Fibroblast of lung (primary cell): ENCODE data around the gene DPP10. TPM values are rescaled to one million over a fixed set of nuclear protein-coding genes. Genes with fewer than 3 reads are reported as not detected.

Source experiments
- DNase-seq, 2 donors: peaks; one replicate each; pipeline versions ENCODE4 v3.0.0 to v3.0.0-alpha.2; 2010; ENCODE audit warnings: low read depth in 2 of 2
- H2AFZ ChIP-seq: 2 replicates; pipeline ENCODE4 v1.5.1; 2012; ENCODE audit warnings: low read length, control low read depth, inconsistent platforms
- H3K27ac ChIP-seq: 2 replicates; pipeline ENCODE4 v1.5.1; 2011; ENCODE audit warnings: low read length, control low read depth; ENCODE audit not compliant: insufficient read depth
- H3K27me3 ChIP-seq: 2 replicates; pipeline ENCODE4 v1.5.1; 2011; ENCODE audit warnings: mild to moderate bottlenecking, low read length; ENCODE audit not compliant: control insufficient read depth, insufficient read depth
- H3K36me3 ChIP-seq: 2 replicates; pipeline ENCODE4 v1.5.1; 2011; ENCODE audit warnings: low read length; ENCODE audit not compliant: control insufficient read depth, insufficient read depth
- H3K4me1 ChIP-seq: 2 replicates; pipeline ENCODE4 v1.5.1; 2011; ENCODE audit warnings: low read length; ENCODE audit not compliant: control insufficient read depth, insufficient read depth; ENCODE audit errors: extremely low read depth
- H3K4me2 ChIP-seq: 2 replicates; pipeline ENCODE4 v1.5.1; 2011; ENCODE audit warnings: low read length, control low read depth; ENCODE audit not compliant: insufficient read depth; ENCODE audit errors: extremely low read depth
- H3K4me3 ChIP-seq, 4 experiments: fragments of 200-600 bp in 1 of 4; sonication (generic) in 1 of 4; replicated peaks in 1 of 4; 2 replicates each; pipeline ENCODE4 v1.5.1; 2011 to 2016; ENCODE audit warnings: low read length in 4 of 4, low read depth in 3 of 4, mild to moderate bottlenecking in 3 of 4, control low read depth in 2 of 4, inconsistent platforms in 1 of 4, mixed read lengths in 1 of 4; ENCODE audit not compliant: insufficient read depth in 1 of 4; ENCODE audit errors: control extremely low read depth in 1 of 4
- H3K79me2 ChIP-seq: 2 replicates; pipeline ENCODE4 v1.5.1; 2012; ENCODE audit warnings: mild to moderate bottlenecking, low read length, inconsistent platforms; ENCODE audit not compliant: control insufficient read depth, insufficient read depth
- H3K9ac ChIP-seq: 2 replicates; pipeline ENCODE4 v1.5.1; 2011; ENCODE audit warnings: mild to moderate bottlenecking, low read length, control low read depth; ENCODE audit not compliant: insufficient read depth
- H3K9me3 ChIP-seq: 2 replicates; pipeline ENCODE4 v1.5.1; 2012; ENCODE audit warnings: low read depth, low read length; ENCODE audit not compliant: control insufficient read depth, insufficient read depth
- H4K20me1 ChIP-seq: 2 replicates; pipeline ENCODE4 v1.5.1; 2011; ENCODE audit warnings: low read length; ENCODE audit not compliant: control insufficient read depth, insufficient read depth; ENCODE audit errors: extremely low read depth
- CTCF ChIP-seq, 2 donors: IDR thresholded peaks in 1 of 2; conservative IDR thresholded peaks in 1 of 2; 1 replicate in 1 of 2; 2 replicates in 1 of 2; pipeline ENCODE4 v1.5.1; 2011 to 2012; ENCODE audit warnings: low read length in 2 of 2, control low read depth in 1 of 2, inconsistent platforms in 1 of 2, low read depth in 1 of 2, mild to moderate bottlenecking in 1 of 2
- EZH2 ChIP-seq: IDR thresholded peaks from 2 replicates; pipeline ENCODE4 v1.5.1; 2012; ENCODE audit warnings: low read length, control low read depth, mild to moderate bottlenecking; ENCODE audit errors: missing control alignments
- polyA plus RNA-seq, 2 donors: library from polyadenylated mRNA; depleted of rRNA in 1 of 2; stranded (reverse) in 1 of 2; unstranded in 1 of 2; fragments of >200 nt; gene quantifications; 2 replicates each; pipeline ENCODE4 v1.2.1, GENCODE V29; 2011 to 2012; ENCODE audit warnings: missing spikeins in 1 of 2
- total RNA-seq: library from RNA; depleted of rRNA; stranded (reverse); fragments of >200 nt; gene quantifications from 2 replicates; pipeline ENCODE4 v1.2.1, GENCODE V29; 2014

The DPP10 gene
- total and polyA plus RNA-seq, 2 donors (not counting 1 experiment from before 2014, with no cell fraction given): not detected

- Histone ChIP-seq H3K36me3 (no peaks in the 10 kb centered on the region), H3K4me3 (no peak overlapping the region), H3K9me3 (no peaks in the 10 kb centered on the region), H3K4me1 (no peaks in the 10 kb centered on the region), H2AFZ (no peak overlapping the region), H3K4me2 (no peak overlapping the region), H3K79me2 (no peaks in the 10 kb centered on the region), H3K27ac (no peak overlapping the region), H4K20me1 (no peaks in the 10 kb centered on the region), H3K27me3 (no peaks in the 10 kb centered on the region), H3K9ac (no peak overlapping the region)
- TF ChIP-seq CTCF (conservative IDR thresholded peaks at IDR 0.05 in 1 of 2, IDR thresholded peaks at IDR 0.05 in 1 of 2; ENCODE audit: low read depth in 1 of 2, low read length in 2 of 2) (no peak), EZH2 (no peak)
- DNase-seq: no peak
Observed at GRCh38 chr2:115129536-115129935, 687.1 kb downstream of the DPP10 start.

- TF ChIP-seq EZH2 (no peak), CTCF (conservative IDR thresholded peaks at IDR 0.05 in 1 of 2, IDR thresholded peaks at IDR 0.05 in 1 of 2; ENCODE audit: low read depth in 1 of 2, low read length in 2 of 2) (no peak)
- Histone ChIP-seq H3K4me2 (no peak overlapping the region), H3K36me3 (no peaks in the 10 kb centered on the region), H4K20me1 (no peaks in the 10 kb centered on the region), H3K27me3 (no peaks in the 10 kb centered on the region), H3K4me1 (no peaks in the 10 kb centered on the region), H2AFZ (no peak overlapping the region), H3K9me3 (no peaks in the 10 kb centered on the region), H3K9ac (no peak overlapping the region), H3K79me2 (no peaks in the 10 kb centered on the region), H3K27ac (no peak overlapping the region), H3K4me3 (no peak overlapping the region)
- DNase-seq: no peak
Observed at GRCh38 chr2:115160531-115161080, 718.2 kb downstream of the DPP10 start.

- Histone ChIP-seq H3K9me3 (no peaks in the 10 kb centered on the region), H3K4me3 (no peak overlapping the region), H3K27ac (no peak overlapping the region), H2AFZ (no peak overlapping the region), H3K9ac (no peak overlapping the region), H3K27me3 (no peaks in the 10 kb centered on the region), H3K4me1 (no peaks in the 10 kb centered on the region), H3K4me2 (no peak overlapping the region), H3K36me3 (no peaks in the 10 kb centered on the region), H3K79me2 (no peaks in the 10 kb centered on the region), H4K20me1 (no peaks in the 10 kb centered on the region)
- TF ChIP-seq CTCF (conservative IDR thresholded peaks at IDR 0.05 in 1 of 2, IDR thresholded peaks at IDR 0.05 in 1 of 2; ENCODE audit: low read depth in 1 of 2, low read length in 2 of 2) (no peak), EZH2 (no peak)
- DNase-seq: no peak
Observed at GRCh38 chr2:115161081-115161770, 718.8 kb downstream of the DPP10 start.
